ENCODE results near the gene KRTAP4-3.

- TF ChIP-seq CTCF (tag by site-specific recombination; IDR thresholded peaks at IDR 0.05) = no peak
- no peak for TF ChIP-seq SALL2 (tag by site-specific recombination; IDR thresholded peaks at IDR 0.05; ENCODE audit: borderline replicate concordance)
- TF ChIP-seq REST (tag by site-specific recombination; IDR thresholded peaks at IDR 0.05) = no peak
- no peak for TF ChIP-seq BCL11A (tag by site-specific recombination; IDR thresholded peaks at IDR 0.05; ENCODE audit: low read depth)
- TF ChIP-seq ZNF133 (tag by site-specific recombination; IDR thresholded peaks at IDR 0.05) = no peak
- no peak for TF ChIP-seq ZNF274 (IDR thresholded peaks at IDR 0.05; ENCODE audit: low read length)
- no peak for TF ChIP-seq ZNF274 (tag by site-specific recombination; IDR thresholded peaks at IDR 0.05; ENCODE audit: borderline replicate concordance)
- no peak for TF ChIP-seq ZNF354C (tag by site-specific recombination; IDR thresholded peaks at IDR 0.05; ENCODE audit: borderline replicate concordance, low read depth)
- no peak for TF ChIP-seq ZNF580 (tag by site-specific recombination; IDR thresholded peaks at IDR 0.05)
Observed at GRCh38 chr17:41178341-41178740, 10.3 kb upstream of the KRTAP4-3 start.
